Type B pancreatic cell (in vitro differentiated cells): ENCODE measurements around the gene CLTCL1. TPM values are rescaled to one million over a fixed set of nuclear protein-coding genes. Genes with fewer than 3 reads are reported as not detected.

Experiments
- DNase-seq: peaks from one replicate; pipeline ENCODE4 v3.0.0; 2021; ENCODE audit warnings: mixed read lengths; ENCODE audit not compliant: unreplicated experiment; ENCODE audit errors: extremely low spot score
- H3K27ac Mint-ChIP-seq: 2 replicates; pipeline ENCODE4 v1.8.0; 2021; ENCODE audit warnings: mild to moderate bottlenecking, mixed read lengths
- H3K27me3 Mint-ChIP-seq: 2 replicates; pipeline ENCODE4 v1.8.0; 2021; ENCODE audit warnings: mixed read lengths
- H3K36me3 Mint-ChIP-seq: 2 replicates; pipeline ENCODE4 v1.8.0; 2021; ENCODE audit warnings: mixed read lengths
- H3K4me1 Mint-ChIP-seq: one replicate; pipeline ENCODE4 v1.8.0; 2021; ENCODE audit warnings: mixed read lengths; ENCODE audit not compliant: unreplicated experiment
- H3K4me3 Mint-ChIP-seq: 2 replicates; pipeline ENCODE4 v1.8.0; 2021; ENCODE audit warnings: mild to moderate bottlenecking, mixed read lengths
- H3K9me3 Mint-ChIP-seq: 2 replicates; pipeline ENCODE4 v1.8.0; 2021; ENCODE audit warnings: mixed read lengths
- CTCF ChIP-seq: fragments of 200-600 bp; sonication (generic); conservative IDR thresholded peaks from 2 replicates; pipeline ENCODE4 v1.5.0; 2021; ENCODE audit warnings: antibody characterized with exemption, mild to moderate bottlenecking
- total RNA-seq: library from RNA; stranded (reverse); gene quantifications from 2 replicates; pipeline ENCODE4 v1.2.1, GENCODE V29; 2021; ENCODE audit warnings: low replicate concordance

CLTCL1 gene
- total RNA-seq, 1 donor from 2014 or later = 11.6 TPM

- Mint-ChIP-seq H3K27me3 (no peaks in the 10 kb centered on the region), H3K4me1 (no peaks in the 10 kb centered on the region), H3K9me3 (no peaks in the 10 kb centered on the region), H3K36me3 (peaks cover 14% of the 10 kb centered on the region), H3K27ac (no peak overlapping the region), H3K4me3 (no peak overlapping the region)
- no peak for TF ChIP-seq CTCF
- DNase-seq = no peak
These were observed 38.4 kb downstream of the CLTCL1 start for GRCh38 chr22:19253143-19253542.

- no peak for TF ChIP-seq CTCF
These were observed 46.7 kb downstream of the CLTCL1 start for GRCh38 chr22:19244600-19245352.

GRCh38 chr22:19242699-19243098 lies 48.8 kb downstream of the CLTCL1 start:
- H3K27me3 Mint-ChIP-seq = no peaks in the 10 kb centered on the region
- H3K27ac Mint-ChIP-seq = no peak overlapping the region
- H3K4me1 Mint-ChIP-seq = no peaks in the 10 kb centered on the region
- no peak for DNase-seq
- TF ChIP-seq CTCF = no peak
- H3K36me3 Mint-ChIP-seq = no peaks in the 10 kb centered on the region
- no peak overlapping the region for H3K4me3 Mint-ChIP-seq
- H3K9me3 Mint-ChIP-seq = no peaks in the 10 kb centered on the region

More at GRCh38 chr22:19244600-19245352, 46.7 kb downstream of the CLTCL1 start:
- DNase-seq = no peak
- Mint-ChIP-seq H3K4me1 (no peaks in the 10 kb centered on the region), H3K36me3 (peaks cover 5% of the 10 kb centered on the region), H3K27me3 (no peaks in the 10 kb centered on the region), H3K9me3 (no peaks in the 10 kb centered on the region), H3K4me3 (no peak overlapping the region), H3K27ac (no peak overlapping the region)

- DNase-seq = no peak
- TF ChIP-seq CTCF = no peak
- no peaks in the 10 kb centered on the region for H3K9me3 Mint-ChIP-seq
- H3K4me3 Mint-ChIP-seq = no peak overlapping the region
- no peaks in the 10 kb centered on the region for H3K4me1 Mint-ChIP-seq
- no peaks in the 10 kb centered on the region for H3K36me3 Mint-ChIP-seq
- H3K27ac Mint-ChIP-seq = no peak overlapping the region
- no peaks in the 10 kb centered on the region for H3K27me3 Mint-ChIP-seq
These were observed 50.0 kb downstream of the CLTCL1 start for GRCh38 chr22:19241593-19241906.

GRCh38 chr22:19240813-19241592 lies 50.5 kb downstream of the CLTCL1 start:
- Mint-ChIP-seq H3K36me3 (no peaks in the 10 kb centered on the region), H3K27me3 (no peaks in the 10 kb centered on the region), H3K4me3 (no peak overlapping the region), H3K4me1 (no peaks in the 10 kb centered on the region), H3K27ac (no peak overlapping the region), H3K9me3 (no peaks in the 10 kb centered on the region)
- no peak for TF ChIP-seq CTCF
- DNase-seq = no peak
